Small intestine (tissue), 7 donors: Measurements from ENCODE around the gene BCAP31. TPM values are rescaled to one million over a fixed set of nuclear protein-coding genes. Genes with fewer than 3 reads are reported as not detected.
"Not testable (repeated sequence)": the region's sequence is repeated elsewhere in the genome, so short reads cannot be mapped to it uniquely, and the experiment has no call there.

Experiments used
- DNase-seq, 2 donors: peaks; one replicate each; pipeline versions ENCODE4 v3.0.0 to v3.0.0-alpha.2; 2013
- FAIRE-seq: peaks from 2 replicates; lab custom pipeline; 2012; peaks lifted over from hg19 to GRCh38; lab: Jason Lieb, UNC
- H3K27ac ChIP-seq, 3 donors: one replicate each; pipeline ENCODE4 v1.5.1; 2013; ENCODE audit warnings: low read length in 2 of 3, mild to moderate bottlenecking in 2 of 3, control low read depth in 1 of 3, inconsistent platforms in 1 of 3, low read depth in 1 of 3, moderate library complexity in 1 of 3
- H3K27me3 ChIP-seq, 3 donors: one replicate each; pipeline ENCODE4 v1.6.1; 2013; ENCODE audit warnings: low read length in 3 of 3, inconsistent platforms in 1 of 3; ENCODE audit not compliant: control insufficient read depth in 3 of 3, insufficient read depth in 3 of 3
- H3K36me3 ChIP-seq, 3 donors: one replicate each; pipeline ENCODE4 v1.6.1; 2013; ENCODE audit warnings: low read length in 3 of 3, inconsistent platforms in 1 of 3, low read depth in 1 of 3, mild to moderate bottlenecking in 1 of 3, moderate library complexity in 1 of 3; ENCODE audit not compliant: control insufficient read depth in 3 of 3, insufficient read depth in 2 of 3
- H3K4me1 ChIP-seq, 3 donors: one replicate each; pipeline ENCODE4 v1.6.1; 2013; ENCODE audit warnings: low read length in 2 of 3, inconsistent platforms in 1 of 3, low read depth in 1 of 3, mild to moderate bottlenecking in 1 of 3, moderate library complexity in 1 of 3; ENCODE audit not compliant: control insufficient read depth in 3 of 3, insufficient read depth in 2 of 3
- H3K4me3 ChIP-seq, 3 donors: one replicate each; pipeline ENCODE4 v1.5.1; 2013; ENCODE audit warnings: low read length in 3 of 3, control low read depth in 1 of 3, inconsistent platforms in 1 of 3, low read depth in 1 of 3, mild to moderate bottlenecking in 1 of 3, moderate library complexity in 1 of 3
- H3K9me3 ChIP-seq, 2 donors: one replicate each; pipeline ENCODE4 v1.6.1; 2013; ENCODE audit warnings: low read depth in 1 of 2, low read length in 1 of 2; ENCODE audit not compliant: control insufficient read depth in 2 of 2, insufficient read depth in 1 of 2
- WGBS, 3 donors: extraction: QIAGEN DNeasy Blood & Tissue Kit; methylation state at CpG; one replicate each; pipeline ENCODE4 v1.1.7; 2013; 5-methylcytosine and 5-hydroxymethylcytosine counted together
- polyA plus RNA-seq, 4 donors: library from polyadenylated mRNA; stranded (reverse) in 3 of 4; unstranded in 1 of 4; fragments of 200-250 nt in 3 of 4; fragments of 120-200 nt in 1 of 4; gene quantifications; one replicate each; pipeline versions ENCODE4 v1.2.1 to v1.2.3, GENCODE V29; 2013
- donor health status: healthy with polysubstance abuse.
- donor health status: control.
- donor health status: control.
- donor health status: Bipolar disorder and iron deficiency.
- donor health status: healthy.

The BCAP31 gene
- polyA plus RNA-seq, 4 donors = 68.4 to 243 (median 152) TPM

DNA sequence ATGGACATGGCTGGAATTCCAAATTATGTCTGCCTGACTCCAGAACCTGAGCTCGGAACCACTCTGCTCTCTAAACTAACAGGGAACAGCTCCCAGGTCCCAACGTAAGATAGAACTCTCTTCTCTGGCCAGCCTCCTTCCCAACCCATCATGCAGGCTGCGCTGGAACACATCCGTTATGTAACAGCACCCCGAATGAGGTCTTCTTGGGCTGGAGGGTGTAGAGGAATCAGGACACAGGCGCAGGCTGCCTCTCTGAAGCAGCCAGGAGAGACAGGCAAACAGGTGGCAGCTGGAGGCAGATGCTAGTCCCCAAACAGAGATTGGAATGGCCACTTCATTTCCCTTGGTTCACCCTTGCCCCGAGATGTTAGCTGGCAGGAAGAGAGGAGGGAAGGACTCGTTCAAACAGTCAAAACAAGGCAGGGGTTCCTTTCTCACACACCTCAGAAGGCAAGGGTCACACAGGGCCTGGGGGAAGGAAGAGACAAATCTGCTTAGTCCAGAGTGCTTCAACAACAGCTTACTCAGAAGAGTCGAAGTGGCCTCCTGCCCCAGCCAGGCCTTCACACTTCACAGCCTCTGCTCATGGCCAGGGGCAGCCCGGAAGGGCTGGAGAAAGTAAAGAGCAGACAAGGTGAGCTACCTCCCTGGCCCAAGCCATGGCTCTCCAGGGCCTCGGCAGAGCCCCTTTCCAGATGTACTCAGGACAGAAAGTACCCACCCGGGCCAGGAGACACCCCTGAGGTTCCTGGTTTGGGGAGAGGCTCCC lies 19.4 kb downstream of the BCAP31 start:
- WGBS, 3 donors = 81 to 85% (median 85%) methylated on average over 7 to 11 of the region's 12 CpGs
- not testable (repeated sequence) for H3K27me3 ChIP-seq, H3K27ac ChIP-seq, H3K9me3 ChIP-seq, FAIRE-seq, H3K4me3 ChIP-seq, DNase-seq
- peaks cover 0 to 36% (median 0%) of the 10 kb centered on the region in 3 donors for H3K4me1 ChIP-seq
- H3K36me3 ChIP-seq = peaks cover 0 to 93% (median 6%) of the 10 kb centered on the region in 3 donors

DNA sequence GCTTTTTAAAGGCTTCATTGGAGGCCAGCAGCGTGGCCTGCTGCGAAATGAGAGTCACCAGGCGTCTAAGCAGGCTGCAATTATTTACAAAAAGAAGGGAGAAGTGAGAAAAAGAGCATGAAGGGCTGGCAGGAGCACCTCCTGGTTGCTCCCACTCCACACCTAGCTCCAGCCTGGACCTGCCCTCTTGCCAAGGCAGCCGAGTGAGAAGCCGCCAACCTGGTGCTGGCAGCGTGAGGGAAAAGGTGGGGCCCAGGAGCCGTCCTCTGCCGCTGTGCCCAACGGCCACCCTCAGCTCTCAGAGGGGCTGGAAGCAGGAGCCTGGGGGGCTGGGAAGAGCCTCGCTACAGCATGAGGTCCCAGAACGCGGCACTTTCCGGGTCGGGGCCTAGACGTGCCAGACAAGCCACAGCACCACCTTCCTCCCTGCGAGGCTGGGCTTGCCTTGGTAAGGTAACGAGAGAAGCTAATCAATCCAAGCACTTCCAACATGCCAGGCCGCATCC lies 20.1 kb downstream of the BCAP31 start:
- DNase-seq (no peak), FAIRE-seq (no peak)
- WGBS, 3 donors = 79 to 94% (median 83%) methylated on average over 16 to 18 of the region's 18 CpGs
- no peak overlapping the region for H3K27ac ChIP-seq
- H3K36me3 ChIP-seq = peaks cover 0 to 90% (median 6%) of the 10 kb centered on the region in 3 donors
- H3K27me3 ChIP-seq = no peaks in the 10 kb centered on the region
- H3K4me3 ChIP-seq = no peak overlapping the region
- H3K4me1 ChIP-seq = peaks cover 0 to 39% (median 0%) of the 10 kb centered on the region in 3 donors
- no peaks in the 10 kb centered on the region for H3K9me3 ChIP-seq

GRCh38 chrX:153703036-153703370 lies 21.2 kb downstream of the BCAP31 start:
- WGBS, 3 donors = 28 to 67% (median 59%) methylated on average over 8 to 16 of the region's 16 CpGs
- no peak for FAIRE-seq

DNA sequence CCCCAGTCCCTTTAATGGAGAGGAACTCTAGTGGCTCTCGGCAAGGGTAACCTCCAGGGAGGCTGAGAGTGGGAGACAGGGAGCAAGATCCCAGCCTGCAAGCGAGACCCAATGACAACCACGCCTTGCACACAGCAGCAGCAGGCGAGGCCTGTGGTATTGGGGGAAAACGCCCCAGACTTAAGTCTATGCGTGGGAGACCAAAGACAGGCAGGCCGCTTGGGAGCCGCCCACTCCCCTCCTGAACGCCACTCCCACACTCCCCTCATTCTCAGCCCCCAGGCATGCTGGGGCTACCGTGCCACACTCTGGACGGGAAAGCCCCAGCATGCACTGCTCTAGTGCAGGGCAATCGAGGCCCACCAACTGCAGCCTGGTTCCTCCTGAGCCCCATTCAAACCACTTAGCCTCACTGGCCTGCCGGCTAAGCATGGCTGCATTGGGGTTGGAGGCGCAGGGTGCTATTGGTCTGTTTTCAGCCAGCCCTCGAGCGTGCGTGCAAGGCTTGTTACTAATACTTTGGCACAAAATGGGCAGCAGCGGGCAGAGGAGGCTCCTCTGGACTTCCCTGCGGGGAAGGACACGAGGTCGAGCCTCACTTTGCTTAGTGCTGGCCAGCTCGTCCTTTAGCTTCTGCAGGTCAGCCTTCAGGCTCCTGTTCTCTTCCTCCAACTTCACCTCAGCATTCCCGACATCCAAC lies 21.7 kb downstream of the BCAP31 start:
- no peak for DNase-seq
- H3K27ac ChIP-seq = peak overlapping the region in 1 of 3 donors; percentile 40
- 72 to 84% (median 78%) methylated on average over 17 to 23 of the region's 23 CpGs for WGBS, 3 donors

More at GRCh38 chrX:153703036-153703370, 21.2 kb downstream of the BCAP31 start:
- DNase-seq = peak; percentile 46 to 80
- Histone ChIP-seq H3K4me1 (peaks cover 0 to 39% (median 0%) of the 10 kb centered on the region in 3 donors), H3K9me3 (no peaks in the 10 kb centered on the region), H3K27me3 (no peaks in the 10 kb centered on the region), H3K36me3 (peaks cover 0 to 93% (median 6%) of the 10 kb centered on the region in 3 donors), H3K27ac (peak overlapping the region in 2 of 3 donors; percentile 16 to 40), H3K4me3 (no peak overlapping the region)

GRCh38 chrX:153701706-153702105 lies 22.5 kb downstream of the BCAP31 start:
- 88 to 96% (median 94%) methylated on average over 11 to 12 of the region's 12 CpGs for WGBS, 3 donors
- Histone ChIP-seq H3K9me3 (no peaks in the 10 kb centered on the region), H3K27ac (no peak overlapping the region), H3K4me3 (no peak overlapping the region), H3K36me3 (peaks cover 0 to 93% (median 6%) of the 10 kb centered on the region in 3 donors), H3K27me3 (no peaks in the 10 kb centered on the region), H3K4me1 (peaks cover 0 to 39% (median 0%) of the 10 kb centered on the region in 3 donors)
- FAIRE-seq (no peak), DNase-seq (no peak)

More for the DNA sequence above, 21.7 kb downstream of the BCAP31 start:
- Histone ChIP-seq H3K9me3 (no peaks in the 10 kb centered on the region), H3K4me1 (peaks cover 0 to 39% (median 0%) of the 10 kb centered on the region in 3 donors), H3K36me3 (peaks cover 0 to 93% (median 6%) of the 10 kb centered on the region in 3 donors), H3K4me3 (no peak overlapping the region), H3K27me3 (no peaks in the 10 kb centered on the region)
- FAIRE-seq = no peak

DNA sequence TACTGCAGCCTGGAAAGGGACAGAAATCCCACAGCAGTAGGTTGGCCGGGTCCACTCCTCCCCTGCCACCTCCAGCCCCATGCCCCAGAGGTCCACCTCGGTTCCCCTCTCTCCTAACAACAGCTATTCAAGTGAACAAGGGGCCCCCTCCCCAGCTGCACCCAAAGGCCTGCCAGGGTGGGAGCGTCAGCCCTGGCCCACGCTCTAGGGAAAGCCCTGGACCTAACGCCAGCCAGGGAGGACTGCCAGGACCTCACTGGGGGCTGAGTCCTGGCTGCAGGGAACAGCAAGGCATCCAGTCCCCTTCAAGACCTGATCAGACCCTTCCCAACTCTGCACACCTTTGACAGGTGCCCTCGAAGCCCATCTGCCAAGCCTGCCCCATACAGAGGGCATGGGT lies 23.2 kb downstream of the BCAP31 start:
- Histone ChIP-seq H3K27me3 (no peaks in the 10 kb centered on the region), H3K27ac (peak overlapping the region; percentile 80 to 94 (median 93)), H3K36me3 (peaks cover 0 to 94% (median 6%) of the 10 kb centered on the region in 3 donors), H3K4me3 (no peak overlapping the region), H3K9me3 (no peaks in the 10 kb centered on the region), H3K4me1 (peaks cover 0 to 39% (median 0%) of the 10 kb centered on the region in 3 donors)
- no peak for DNase-seq
- FAIRE-seq = no peak
- 63 to 94% (median 69%) methylated on average over 3 to 6 of the region's 6 CpGs for WGBS, 3 donors

DNA sequence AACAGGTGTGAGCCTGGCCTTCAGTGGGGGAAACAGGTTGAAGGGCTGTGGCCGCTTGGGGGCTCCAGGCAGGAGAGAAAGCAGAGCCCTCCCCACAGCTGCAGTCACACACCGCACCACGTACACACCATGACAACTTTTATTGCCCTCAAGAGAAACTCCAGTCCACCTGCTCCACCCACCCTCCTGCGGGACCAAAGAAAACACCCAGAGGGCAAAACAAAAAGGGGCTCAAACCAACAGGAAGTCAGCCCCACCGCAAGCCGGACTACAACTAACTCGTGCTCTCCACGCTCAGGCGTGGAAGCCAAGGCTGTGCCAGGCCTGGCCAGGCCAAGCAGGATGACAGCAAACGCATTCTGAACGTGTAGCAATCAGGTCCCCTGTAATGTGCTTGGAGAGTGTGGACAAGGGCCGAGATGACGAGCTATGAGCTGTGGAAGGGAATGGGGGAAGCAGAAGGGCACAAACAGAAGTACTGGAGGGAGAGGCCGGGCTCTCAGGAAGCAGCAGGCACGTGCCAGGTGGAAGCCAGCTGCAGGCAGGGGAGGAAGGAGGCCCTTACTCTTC lies 23.7 kb downstream of the BCAP31 start:
- H3K4me3 ChIP-seq = no peak overlapping the region
- peak overlapping the region; percentile 80 to 94 (median 93) for H3K27ac ChIP-seq
- DNase-seq (no peak), FAIRE-seq (no peak)
- WGBS, 3 donors = 46 to 55% (median 54%) methylated on average over 11 to 15 of the region's 15 CpGs
- H3K36me3 ChIP-seq = peaks cover 0 to 94% (median 6%) of the 10 kb centered on the region in 3 donors
- no peaks in the 10 kb centered on the region for H3K27me3 ChIP-seq
- H3K9me3 ChIP-seq = no peaks in the 10 kb centered on the region
- peaks cover 0 to 39% (median 0%) of the 10 kb centered on the region in 3 donors for H3K4me1 ChIP-seq
